KOPT-K1 (cell line): Measurements from ENCODE around the gene REEP2.
"Not testable (repeated sequence)": the region's sequence is repeated elsewhere in the genome, so short reads cannot be mapped to it uniquely, and the experiment has no call there.

Experiments
- H3K27ac ChIP-seq: fragments of 200-600 bp; sonication (generic); 2 replicates; pipeline ENCODE4 v1.5.1; 2016; ENCODE audit warnings: antibody characterized with exemption, mild to moderate bottlenecking, low read depth, low read length; ENCODE audit not compliant: poor library complexity, severe bottlenecking
- H3K36me3 ChIP-seq: fragments of 200-600 bp; sonication (generic); 2 replicates; pipeline ENCODE4 v1.5.1; 2017; ENCODE audit warnings: antibody characterized with exemption, mild to moderate bottlenecking, low read length, moderate library complexity; ENCODE audit not compliant: insufficient read depth
- H3K9me3 ChIP-seq: fragments of 200-600 bp; sonication (generic); 2 replicates; pipeline ENCODE4 v1.5.1; 2017; ENCODE audit warnings: antibody characterized with exemption, low read length, mild to moderate bottlenecking; ENCODE audit not compliant: insufficient read depth, poor library complexity, severe bottlenecking

Gene REEP2

GRCh38 chr5:138468133-138468965, 29.5 kb downstream of the REEP2 start:
- Histone ChIP-seq H3K9me3 (no peaks in the 10 kb centered on the region), H3K36me3 (peaks cover 11% of the 10 kb centered on the region; the same call in 1 of the 2 replicates), H3K27ac (no peak overlapping the region)

DNA sequence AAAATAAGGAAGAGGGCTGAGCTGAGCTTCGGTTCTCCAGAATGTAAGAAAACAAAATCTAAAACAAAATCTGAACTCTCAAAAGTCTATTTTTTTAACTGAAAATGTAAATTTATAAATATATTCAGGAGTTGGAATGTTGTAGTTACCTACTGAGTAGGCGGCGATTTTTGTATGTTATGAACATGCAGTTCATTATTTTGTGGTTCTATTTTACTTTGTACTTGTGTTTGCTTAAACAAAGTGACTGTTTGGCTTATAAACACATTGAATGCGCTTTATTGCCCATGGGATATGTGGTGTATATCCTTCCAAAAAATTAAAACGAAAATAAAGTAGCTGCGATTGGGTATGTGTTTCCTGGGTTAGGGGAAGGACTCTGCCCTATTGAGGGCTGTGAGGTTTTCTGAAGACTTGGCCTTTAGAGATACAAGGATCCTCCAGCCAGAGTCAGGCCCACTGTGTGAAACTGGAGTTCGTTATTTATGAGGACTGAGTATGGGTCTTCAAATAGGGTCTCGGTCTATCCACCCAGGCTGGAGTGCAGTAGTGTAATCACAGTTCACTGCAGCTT, 30.2 kb downstream of the REEP2 start:
- Histone ChIP-seq H3K36me3 (peaks cover 11% of the 10 kb centered on the region; the same call in 1 of the 2 replicates), H3K9me3 (no peaks in the 10 kb centered on the region), H3K27ac (no peak overlapping the region)

DNA sequence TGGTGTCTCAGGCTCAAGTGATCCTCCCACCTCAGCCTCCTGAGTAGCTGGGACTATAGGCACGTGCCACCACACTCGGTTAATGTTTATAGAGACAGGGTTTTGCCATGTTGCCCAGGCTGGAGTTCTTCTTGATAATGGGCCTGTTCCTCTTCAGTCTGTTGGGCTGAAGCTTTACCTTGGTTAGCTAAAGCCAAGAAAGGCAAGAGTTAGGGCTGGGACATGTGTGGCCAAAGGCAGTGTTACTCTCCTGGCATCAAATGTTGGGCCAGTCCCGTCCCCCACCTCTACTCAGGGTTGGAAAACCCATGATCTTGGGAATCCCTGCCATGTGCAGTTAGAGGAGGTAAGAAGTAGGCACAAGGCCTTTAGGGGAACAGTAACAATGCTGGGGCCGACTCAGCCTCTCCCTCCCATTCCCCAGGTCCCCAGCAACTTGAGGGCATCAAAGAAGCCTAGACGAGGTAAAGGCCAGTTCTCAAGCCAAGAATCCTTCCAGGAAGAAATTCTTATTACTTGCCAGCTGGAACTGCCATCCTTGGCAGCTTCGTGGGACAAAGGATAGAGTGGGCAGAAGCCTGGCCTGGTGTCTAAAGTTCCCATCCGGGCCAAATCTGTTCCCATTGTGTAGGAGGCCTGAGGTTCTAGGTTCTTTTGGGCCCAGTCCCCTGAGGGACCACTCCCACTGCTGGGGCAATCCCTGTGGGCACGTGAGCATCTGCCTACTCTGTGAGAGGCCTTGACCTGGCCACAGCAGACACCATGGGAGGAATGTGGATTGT, 30.9 kb downstream of the REEP2 start:
- H3K27ac ChIP-seq: no peak overlapping the region
- H3K9me3 ChIP-seq: no peaks in the 10 kb centered on the region
- H3K36me3 ChIP-seq: peaks cover 11% of the 10 kb centered on the region; the same call in 1 of the 2 replicates

- Histone ChIP-seq H3K27ac (no peak overlapping the region), H3K36me3 (peaks cover 11% of the 10 kb centered on the region; the same call in 1 of the 2 replicates), H3K9me3 (no peaks in the 10 kb centered on the region)
These were observed 31.6 kb downstream of the REEP2 start for GRCh38 chr5:138470322-138471051.

GRCh38 chr5:138471052-138471361, 32.1 kb downstream of the REEP2 start:
- peaks cover 11% of the 10 kb centered on the region; the same call in 1 of the 2 replicates for H3K36me3 ChIP-seq
- H3K9me3 ChIP-seq: no peaks in the 10 kb centered on the region
- H3K27ac ChIP-seq: no peak overlapping the region

GRCh38 chr5:138472353-138472752, 33.5 kb downstream of the REEP2 start:
- H3K9me3 ChIP-seq: no peaks in the 10 kb centered on the region
- peaks cover 6% of the 10 kb centered on the region; the same call in 1 of the 2 replicates for H3K36me3 ChIP-seq
- no peak overlapping the region for H3K27ac ChIP-seq

DNA sequence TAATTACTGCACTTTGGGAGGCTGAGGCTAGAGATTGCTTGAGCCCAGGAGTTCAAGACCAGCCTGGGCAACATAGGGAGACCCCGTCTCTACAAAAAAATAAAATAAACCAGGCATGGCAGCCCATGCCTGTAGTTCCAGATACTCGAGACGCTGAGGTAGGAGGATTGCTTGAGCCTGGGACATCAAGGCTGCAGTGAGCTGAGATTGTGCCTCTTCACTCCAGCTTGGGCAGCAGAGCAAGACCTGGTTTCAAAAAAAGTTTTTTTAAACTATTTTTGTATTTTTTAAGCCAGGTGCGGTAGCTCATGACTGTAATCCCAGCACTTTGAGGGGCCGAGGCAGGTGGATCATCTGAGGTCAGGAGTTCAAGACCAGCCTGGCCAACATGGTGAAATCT, 34.3 kb downstream of the REEP2 start:
- not testable (repeated sequence) for H3K27ac ChIP-seq, H3K9me3 ChIP-seq, H3K36me3 ChIP-seq

- no peak overlapping the region for H3K27ac ChIP-seq
- H3K9me3 ChIP-seq: no peaks in the 10 kb centered on the region
- H3K36me3 ChIP-seq: no peaks in the 10 kb centered on the region
These were observed 38.1 kb downstream of the REEP2 start for GRCh38 chr5:138476918-138477317.

GRCh38 chr5:138482638-138483037, 43.8 kb downstream of the REEP2 start:
- H3K27ac ChIP-seq: no peak overlapping the region
- no peaks in the 10 kb centered on the region for H3K9me3 ChIP-seq
- no peaks in the 10 kb centered on the region for H3K36me3 ChIP-seq

DNA sequence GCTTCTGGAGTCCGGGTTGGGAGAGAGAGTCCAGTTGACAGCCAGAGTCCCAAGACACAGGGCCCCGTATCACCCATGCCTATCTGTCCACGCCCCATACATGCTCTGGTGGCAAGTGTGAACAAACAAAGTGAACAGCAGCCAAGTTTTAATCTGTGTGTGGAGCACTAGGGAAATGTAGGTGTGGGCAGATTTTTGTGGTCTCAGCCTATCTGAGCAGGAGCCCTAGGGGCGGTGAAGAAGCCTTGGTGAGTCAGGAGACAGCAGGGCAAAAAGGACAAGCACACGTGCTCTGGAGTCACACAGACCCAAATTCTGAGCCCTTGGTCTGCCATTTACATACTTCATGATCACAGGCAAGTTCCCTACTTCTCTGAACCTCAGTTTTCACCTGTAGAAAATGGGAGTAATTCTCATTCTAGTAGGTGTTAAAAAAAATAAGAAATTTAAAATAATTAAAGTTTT, 49.7 kb downstream of the REEP2 start:
- H3K36me3 ChIP-seq: no peaks in the 10 kb centered on the region
- no peak overlapping the region for H3K27ac ChIP-seq
- no peaks in the 10 kb centered on the region for H3K9me3 ChIP-seq

- H3K36me3 ChIP-seq: no peaks in the 10 kb centered on the region
- no peaks in the 10 kb centered on the region for H3K9me3 ChIP-seq
- no peak overlapping the region for H3K27ac ChIP-seq
These were observed 50.8 kb downstream of the REEP2 start for GRCh38 chr5:138489683-138490061.

DNA sequence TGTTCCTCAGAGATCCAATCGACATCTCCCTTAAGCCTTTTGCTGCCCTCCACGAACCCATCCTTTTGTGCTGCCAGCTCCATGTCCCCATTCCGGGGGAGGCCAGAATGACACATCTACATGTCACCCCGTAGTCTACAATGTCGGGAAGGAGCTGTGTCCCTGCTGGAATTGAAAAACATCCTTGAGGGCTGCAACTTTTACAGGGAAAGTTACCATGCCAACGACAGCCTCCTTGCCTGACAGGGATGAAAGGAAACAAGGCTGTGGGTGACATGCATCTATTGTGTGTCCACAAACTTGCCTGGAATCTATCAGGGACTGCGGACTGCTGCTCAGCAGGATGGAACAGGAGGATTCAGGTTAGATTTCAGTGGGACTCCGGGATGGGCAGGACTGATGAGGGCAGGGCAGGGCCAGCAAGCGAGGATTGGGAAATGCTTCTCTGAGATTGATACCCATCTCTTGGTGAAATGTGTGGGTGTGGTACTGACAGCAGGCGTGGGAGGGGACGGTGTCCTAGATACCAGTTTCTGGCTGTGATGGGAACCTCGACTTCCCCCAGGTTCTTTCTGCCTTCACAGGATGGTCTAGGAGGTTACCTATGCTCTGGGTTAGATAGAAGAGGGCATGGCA, 51.9 kb downstream of the REEP2 start:
- Histone ChIP-seq H3K27ac (no peak overlapping the region), H3K36me3 (no peaks in the 10 kb centered on the region), H3K9me3 (no peaks in the 10 kb centered on the region)

DNA sequence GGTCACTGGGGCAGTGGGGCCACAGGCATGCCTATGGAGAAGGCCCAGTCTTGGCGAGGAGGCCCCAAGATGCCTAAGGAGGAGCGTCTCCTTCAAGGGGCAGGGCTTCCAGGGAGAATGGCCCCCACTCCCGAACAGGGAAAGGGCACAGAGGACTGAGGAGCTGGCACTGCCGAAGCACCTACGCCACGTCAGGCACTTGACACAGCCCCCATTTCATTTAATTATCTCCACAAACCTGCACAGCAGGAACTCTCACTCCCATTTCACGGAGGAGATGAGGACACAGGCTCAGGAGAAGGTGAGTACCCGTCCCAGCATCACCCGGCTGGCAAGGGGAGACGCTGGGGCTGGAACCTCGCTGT, 52.4 kb downstream of the REEP2 start:
- Histone ChIP-seq H3K27ac (no peak overlapping the region), H3K9me3 (no peaks in the 10 kb centered on the region), H3K36me3 (no peaks in the 10 kb centered on the region)

GRCh38 chr5:138491669-138492559, 53.1 kb downstream of the REEP2 start:
- Histone ChIP-seq H3K36me3 (no peaks in the 10 kb centered on the region), H3K27ac (peak overlapping the region; percentile 45), H3K9me3 (no peaks in the 10 kb centered on the region)
